Lower leg skin (tissue), 3 donors: Measurements from ENCODE around the gene PCCA.

Source experiments
- CTCF ChIP-seq, 3 donors: fragments of 450-650 bp; IDR thresholded peaks; one replicate each; pipeline ENCODE4 v1.5.1; 2016; ENCODE audit warnings: antibody characterized with exemption in 3 of 3, mild to moderate bottlenecking in 3 of 3, moderate library complexity in 2 of 3
- POLR2A ChIP-seq, 2 donors: fragments of 450-650 bp; IDR thresholded peaks; one replicate each; pipeline ENCODE4 v1.6.1; 2016 to 2017; ENCODE audit warnings: antibody characterized with exemption in 2 of 2, mild to moderate bottlenecking in 1 of 2, moderate library complexity in 1 of 2

GRCh38 chr13:100068133-100068931 lies 20.6 kb upstream of the PCCA start:
- no peak for TF ChIP-seq CTCF (IDR thresholded peaks at IDR 0.05)
- TF ChIP-seq POLR2A (IDR thresholded peaks at IDR 0.05), result no peak
